HG02610 (cell line): ENCODE results near the gene ZNRF1.
A peak's percentile ranks its signal among the peaks of the same experiment; 100 is the strongest.
"Not testable (repeated sequence)": the region's sequence is repeated elsewhere in the genome, so short reads cannot be mapped to it uniquely, and the experiment has no call there.

Experiments
- ATAC-seq: cut with Tn5 transposase; IDR thresholded peaks from one replicate; pipeline ENCODE4 v1.9.1; 2021; ENCODE audit warnings: mild to moderate bottlenecking, moderate library complexity; ENCODE audit not compliant: unreplicated experiment

Gene ZNRF1

DNA sequence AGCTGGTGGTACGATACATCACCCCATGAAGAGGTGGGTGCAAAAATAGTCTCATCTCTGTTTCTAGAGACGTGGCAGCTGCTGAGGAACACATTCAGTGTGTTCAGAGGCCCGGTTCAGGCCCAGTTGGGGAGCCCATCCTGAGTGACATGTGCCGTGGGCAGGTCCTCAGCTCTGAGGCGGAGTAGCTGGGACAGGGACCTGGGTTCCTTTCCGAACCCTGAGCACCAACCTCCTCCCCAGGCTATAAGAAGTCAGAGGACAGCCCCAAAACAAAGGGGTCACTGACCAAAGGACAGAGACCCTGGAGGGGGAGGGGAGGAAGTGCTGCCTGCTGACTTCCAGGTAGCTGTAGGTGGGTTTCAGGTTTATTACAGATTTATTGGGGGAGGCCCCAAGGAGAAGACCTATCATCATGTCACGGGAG lies 112.7 kb downstream of the ZNRF1 start:
- ATAC-seq = peak; percentile 3

DNA sequence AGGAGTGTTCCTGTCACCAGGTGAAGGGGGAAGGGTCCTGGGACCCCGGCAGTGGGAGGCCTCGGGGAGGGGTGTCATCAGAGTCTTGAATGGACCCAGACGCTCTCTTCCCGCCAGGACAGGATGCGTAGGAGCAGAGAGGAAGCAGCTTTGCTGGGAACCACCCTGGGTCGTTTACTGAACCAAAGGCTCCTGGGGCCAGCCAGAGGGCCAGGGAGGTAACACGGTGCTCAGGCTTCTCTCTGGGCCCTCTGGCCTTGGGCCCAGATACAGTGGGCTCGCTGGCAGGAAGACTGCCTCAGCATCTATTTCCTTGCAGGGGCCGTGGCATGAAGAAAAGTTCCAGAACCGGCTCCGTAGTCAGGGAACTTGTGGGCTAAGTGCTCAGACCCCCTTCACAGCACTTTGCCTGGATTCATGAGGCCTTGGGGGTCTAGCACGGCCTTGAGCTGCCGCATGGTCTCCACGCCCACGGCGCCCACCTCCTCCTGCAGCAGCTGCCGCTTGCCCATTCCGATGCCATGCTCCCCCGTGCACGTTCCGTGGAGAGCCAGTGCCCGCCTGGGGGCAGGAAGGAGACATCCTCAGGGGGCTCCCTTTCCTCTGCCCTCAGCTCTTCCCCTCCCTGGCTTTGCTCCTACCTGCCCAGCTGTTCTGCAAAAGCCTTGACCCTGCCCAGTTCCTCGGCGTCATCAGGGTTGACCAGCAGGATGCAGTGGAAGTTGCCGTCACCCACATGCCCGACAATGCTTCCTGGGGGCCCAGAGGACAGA lies 113.3 kb downstream of the ZNRF1 start:
- no peak for ATAC-seq

DNA sequence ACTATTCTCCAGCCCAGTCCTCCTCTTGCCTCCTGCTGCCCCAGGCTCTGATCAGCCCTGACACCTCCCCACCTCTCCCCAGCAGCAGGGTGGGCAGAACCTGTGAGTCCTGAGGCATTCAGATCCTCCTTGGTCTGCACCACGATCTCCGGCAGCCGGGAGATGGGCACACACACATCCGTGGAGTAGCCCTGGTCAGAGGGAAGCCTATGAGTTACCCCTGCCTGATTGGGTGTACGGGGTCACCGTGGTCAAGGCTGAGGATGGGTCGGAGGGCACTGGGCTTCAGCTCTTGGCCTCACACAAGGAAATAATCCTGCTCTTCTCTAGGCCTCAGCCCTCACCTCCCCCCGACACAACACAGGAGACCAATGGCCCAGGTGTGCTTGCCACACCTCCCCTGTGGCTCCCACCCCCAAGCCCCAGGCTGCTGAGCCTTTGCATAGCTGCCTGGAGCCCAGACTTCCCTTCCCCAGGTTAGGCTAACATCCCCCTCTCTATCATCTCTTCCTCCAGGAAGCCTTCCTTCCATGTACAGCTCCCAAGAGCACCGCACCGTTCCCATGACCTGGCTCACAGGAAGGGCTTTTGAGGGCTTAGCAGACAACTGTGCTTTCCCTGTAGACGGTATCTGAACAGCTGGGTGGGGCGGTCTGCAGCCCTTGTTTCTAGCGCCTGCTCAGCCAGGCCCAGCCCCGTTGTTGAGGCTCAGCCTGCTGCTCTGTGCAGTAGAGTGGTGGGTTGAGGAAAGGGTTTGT lies 114.1 kb downstream of the ZNRF1 start:
- ATAC-seq = no peak

DNA sequence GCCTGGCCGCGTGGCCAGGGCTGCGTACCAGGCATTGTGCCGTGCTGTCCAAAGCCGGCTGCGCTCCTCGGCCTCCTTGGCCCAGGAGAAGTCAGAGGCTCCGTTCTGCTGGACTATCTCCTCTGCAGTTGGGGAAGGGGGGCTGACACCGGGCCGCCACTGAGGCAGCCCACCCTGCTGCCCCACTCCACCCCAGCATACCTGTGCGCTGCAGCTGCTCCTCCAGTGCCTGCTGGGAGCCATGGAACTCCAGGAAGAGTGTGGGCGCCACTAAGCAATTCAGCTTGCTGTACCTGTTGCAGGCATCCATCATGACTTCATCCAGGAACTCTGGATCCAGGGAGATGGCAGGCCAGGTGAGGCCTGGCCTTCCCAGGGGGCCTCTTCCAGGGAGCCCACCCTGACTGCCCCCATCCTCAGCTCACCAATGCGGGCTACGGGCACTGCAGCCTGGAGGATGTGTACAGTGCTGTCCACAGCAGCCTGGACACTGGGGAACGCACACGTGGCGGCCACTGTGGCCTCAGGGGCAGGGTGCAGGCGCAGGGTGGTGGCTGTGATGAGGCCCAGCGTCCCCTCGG lies 114.8 kb downstream of the ZNRF1 start:
- ATAC-seq = no peak

DNA sequence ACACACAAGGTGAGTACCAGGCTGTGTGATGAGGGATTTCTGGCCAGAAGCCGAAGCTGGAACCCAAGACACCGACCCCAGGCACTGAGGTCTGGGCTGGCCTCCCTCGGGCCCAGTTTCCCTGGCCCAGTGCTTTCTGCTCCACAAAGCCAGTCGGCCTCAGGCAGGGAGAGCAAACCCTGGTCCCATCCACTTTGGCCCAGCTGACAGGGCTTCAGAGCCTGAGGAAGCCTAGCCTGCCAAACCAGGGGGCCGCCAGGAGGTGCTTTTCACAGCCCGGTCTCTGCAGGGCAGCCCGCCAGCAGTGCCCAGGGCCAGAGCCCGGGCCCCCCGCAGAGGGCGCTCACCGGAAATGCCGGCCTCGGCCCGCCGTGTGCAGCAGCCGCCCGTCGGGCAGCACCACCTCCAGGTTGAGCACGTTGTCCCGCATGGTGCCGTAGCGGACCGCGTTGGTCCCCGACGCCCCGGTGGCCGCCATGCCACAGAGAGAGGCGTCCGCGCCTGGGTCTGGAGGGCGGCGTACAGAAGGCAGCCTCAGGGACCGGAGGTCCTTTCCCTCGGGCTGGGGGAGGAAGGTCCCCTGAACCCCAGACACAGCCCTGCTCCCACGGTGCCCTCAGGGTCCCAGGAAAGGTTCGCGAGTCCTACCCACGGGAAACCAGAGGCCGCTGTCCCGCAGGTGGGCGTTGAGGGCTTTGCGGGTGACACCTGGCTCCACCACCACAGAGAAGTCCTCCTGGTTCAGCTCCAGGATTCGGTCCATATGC lies 115.5 kb downstream of the ZNRF1 start:
- no peak for ATAC-seq

DNA sequence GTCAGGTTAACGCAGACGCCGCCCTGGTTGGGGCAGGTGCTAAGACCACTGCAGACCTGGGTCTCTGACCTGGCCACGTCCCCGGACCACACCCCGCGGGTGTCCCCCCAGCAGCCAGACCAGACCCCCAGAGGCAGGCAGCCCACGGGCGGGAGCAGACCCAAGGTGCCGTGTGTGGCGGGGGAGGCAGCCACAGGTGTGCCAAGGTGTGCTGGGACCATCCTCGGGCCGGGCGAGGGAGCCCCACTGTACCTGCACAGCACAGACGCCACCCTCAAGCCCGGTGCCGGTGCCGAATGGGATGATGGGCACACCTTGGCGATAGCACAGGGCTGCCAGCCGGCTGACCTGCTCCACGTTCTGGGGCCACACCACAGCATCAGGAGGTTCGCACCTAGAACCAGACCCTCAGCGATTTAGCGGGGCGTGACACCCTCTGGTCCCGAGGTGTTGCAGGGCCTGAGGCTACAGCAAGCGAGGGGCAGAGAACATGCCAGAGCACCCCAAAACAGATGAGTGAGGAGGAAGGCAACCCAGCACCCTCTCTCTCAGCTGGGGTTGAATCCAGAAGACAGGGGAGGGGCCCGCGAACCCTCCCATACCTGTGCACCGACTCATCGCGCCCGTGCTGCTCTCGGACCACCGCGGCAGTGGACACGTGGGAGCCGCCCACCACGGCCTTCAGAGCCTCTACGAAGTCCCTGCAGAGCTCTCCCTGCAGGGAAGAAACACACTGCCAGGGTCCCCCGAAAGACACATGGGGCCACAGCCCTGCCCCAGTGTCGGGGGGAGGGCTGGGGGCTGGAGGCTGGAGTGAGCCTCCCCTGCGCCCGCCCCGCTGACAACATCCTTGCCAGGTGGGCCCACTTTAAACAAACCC lies 116.4 kb downstream of the ZNRF1 start:
- no peak for ATAC-seq

DNA sequence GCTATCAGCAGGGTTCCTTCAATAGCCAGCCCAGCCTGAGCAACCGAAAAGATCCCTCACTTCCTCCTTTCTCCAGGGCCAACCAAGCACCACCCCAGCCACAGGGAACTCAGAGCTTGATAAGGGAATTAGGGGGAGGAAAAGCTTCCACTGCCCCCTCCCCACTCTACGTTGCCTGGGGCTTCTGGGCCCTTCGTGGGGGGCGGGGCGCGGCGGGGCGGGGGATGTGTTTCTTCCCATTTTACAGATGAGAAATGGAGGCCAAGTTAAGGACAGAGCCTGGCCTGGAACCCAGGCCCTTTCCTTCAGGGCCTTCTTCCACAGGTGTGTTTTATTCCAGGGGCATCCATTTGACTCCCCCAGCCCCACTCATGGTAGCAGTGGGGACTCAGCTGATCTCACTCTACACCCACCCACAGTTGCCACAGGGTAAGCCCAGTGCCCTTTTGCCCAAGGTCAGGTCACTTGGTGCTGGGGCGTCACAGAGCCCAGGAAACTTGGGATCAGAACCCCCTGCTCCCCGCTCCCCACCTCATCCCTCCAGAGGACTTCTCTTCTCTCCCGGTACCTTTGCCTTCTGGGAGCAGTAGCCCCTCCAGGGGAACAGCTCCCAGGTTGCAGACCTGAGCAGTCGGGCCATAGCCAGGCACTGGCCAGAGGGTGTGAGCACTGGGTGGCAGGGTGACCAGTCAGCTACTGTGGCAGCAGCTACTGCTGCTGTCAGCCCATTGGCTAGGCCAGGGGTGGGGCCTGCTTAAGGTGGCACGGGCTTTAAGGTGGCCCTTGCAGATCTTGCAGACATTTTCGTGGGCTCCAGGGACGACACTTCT lies 117.5 kb downstream of the ZNRF1 start, which contains the start of gene LDHD:
Gene LDHD, minus strand, starts transcription at position 700 of the 830 bp plus-strand sequence. Its CDS starts 60 bp downstream, at position 640.
- ATAC-seq = no peak

DNA sequence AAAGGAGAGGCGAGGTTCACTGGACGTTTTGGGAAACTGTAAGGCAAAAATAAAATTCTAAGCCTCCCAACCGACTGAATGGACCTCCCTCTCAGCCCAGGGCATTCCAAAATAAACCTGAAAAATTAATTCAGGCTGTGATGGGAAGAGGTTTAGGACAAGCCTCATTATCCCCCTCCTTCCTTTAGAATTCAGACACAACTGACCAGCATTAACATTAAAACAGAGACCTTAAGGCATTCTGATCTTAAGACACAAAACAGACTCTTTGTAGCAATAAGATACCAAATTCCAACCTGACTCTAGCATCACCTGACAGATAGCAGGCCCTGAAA lies 118.1 kb downstream of the ZNRF1 start:
- ATAC-seq = no peak

DNA sequence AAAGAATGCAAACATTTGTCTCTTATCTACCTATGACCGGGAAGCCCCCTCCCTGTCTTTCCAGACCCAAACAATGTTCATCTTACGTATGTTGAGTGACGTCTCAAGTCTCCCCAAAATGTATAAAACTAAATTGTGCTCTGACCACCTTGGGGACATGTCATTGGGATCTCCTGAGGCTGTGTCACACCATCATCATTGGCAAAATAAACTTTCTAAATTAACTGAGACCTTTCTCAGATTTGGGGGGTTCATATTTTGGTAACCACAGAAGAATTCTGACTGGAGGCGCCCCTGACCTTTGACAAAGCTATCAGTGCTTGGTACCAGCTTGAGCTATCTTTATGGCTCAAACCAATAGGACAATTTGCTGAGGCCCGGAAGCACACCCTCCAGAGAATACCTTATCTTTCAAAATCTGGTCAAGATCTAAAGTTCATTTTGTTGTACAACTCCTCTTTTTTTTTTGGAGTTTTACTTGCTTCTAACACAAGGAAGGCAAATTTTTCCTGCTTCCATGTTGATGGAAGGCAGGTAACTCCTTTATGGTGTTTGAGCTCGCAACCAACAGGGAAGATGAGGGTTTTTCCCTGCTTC lies 120.2 kb downstream of the ZNRF1 start:
- ATAC-seq = no peak

DNA sequence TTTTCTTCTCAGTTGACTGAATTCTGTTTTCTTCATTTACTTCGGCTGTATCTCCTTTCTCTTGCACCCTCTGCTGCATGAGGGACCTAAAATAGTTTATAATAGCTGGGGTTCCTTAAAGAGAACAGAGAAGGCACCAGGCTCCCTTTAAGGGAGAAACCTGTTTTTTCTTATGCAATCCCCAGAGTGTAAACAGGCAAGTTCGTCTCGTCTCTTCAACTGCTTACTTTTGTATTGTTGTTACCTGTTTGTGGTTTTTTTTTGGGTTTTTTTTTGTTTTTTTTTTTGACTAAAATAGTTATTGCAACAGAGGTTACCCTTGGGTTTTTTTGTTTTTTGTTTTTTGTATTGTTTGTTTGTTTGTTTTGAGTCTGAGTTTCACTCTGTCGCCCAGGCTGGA lies 121.4 kb downstream of the ZNRF1 start:
- no peak for ATAC-seq

DNA sequence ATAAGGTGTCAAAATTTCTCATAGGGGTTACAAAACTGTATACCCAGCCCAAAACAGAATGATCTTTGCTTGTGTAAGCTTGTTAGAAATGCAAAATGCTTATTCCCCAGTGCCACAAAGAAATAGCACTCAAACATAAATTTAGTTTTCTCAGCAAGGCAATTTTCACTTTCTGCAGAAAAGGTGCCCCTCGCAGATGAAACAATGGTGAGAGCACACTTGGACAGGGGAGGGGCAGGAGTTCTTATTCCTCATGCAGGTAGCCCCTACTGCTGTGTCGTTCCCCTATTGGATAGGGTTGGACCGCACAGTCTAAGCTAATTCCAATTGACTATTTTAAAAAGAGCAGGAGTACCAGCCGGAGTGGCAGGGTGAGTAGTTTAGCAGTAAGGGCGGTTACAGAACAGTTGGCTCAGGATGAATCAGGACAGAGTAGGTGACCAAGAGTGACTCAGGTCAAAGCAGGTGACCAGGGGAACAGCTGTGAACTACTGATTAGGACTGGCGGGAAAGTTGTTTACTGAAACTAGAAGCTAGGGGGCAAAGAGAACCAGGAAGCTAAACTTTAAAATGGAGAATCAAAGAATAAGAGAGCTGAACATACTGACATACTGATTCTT lies 123.2 kb downstream of the ZNRF1 start:
- no peak for ATAC-seq

DNA sequence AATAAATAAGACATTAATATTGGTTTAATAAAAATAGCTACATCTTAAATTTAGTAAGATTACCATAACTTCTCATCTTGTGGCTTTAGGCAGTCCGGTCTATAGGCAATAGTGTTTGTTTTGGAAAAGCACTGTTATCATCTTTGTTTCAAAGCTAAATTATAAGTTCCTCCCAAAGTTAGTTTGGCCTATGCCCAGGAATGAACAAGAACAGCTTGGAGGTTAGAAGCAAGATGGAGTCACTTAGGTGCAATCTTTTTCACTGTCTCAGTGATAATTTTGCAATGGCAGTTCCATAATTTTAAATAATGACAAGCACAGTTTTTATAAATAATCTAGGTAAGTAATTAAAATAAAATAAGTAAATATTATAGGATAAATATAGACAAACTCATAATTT lies 123.8 kb downstream of the ZNRF1 start:
- no peak for ATAC-seq

DNA sequence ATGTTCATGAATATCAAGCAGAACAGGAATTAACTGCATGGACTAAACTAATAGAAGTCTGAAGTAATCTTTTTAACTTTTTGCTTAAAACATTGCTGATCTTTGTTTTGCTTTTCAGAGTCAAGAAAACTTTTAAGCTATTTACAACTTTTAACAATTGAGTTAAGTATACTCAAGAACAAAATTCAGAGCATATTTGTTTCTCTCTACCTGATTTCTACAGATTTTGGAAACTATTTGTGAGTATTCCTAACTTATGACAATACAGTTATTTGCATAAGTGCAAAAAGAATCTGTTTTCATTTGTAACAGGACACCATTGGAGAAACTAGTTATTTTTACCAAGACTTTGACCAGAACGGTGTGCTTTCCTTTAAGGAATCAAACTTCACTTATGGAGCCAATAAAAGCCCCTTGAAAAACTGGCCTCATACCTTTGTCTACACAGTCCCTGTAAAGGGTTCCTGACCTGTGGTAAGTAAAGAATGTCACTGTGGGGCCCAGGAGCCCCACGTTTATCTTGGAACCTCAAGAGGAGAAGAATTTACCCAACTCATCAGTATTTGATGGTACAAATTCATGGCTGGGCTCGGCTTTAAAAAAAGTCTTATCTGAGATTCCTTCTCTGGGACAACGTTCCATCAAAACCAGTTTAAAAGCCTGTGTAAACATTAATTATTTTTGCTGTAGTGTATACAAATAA lies 129.0 kb downstream of the ZNRF1 start:
- ATAC-seq = no peak

DNA sequence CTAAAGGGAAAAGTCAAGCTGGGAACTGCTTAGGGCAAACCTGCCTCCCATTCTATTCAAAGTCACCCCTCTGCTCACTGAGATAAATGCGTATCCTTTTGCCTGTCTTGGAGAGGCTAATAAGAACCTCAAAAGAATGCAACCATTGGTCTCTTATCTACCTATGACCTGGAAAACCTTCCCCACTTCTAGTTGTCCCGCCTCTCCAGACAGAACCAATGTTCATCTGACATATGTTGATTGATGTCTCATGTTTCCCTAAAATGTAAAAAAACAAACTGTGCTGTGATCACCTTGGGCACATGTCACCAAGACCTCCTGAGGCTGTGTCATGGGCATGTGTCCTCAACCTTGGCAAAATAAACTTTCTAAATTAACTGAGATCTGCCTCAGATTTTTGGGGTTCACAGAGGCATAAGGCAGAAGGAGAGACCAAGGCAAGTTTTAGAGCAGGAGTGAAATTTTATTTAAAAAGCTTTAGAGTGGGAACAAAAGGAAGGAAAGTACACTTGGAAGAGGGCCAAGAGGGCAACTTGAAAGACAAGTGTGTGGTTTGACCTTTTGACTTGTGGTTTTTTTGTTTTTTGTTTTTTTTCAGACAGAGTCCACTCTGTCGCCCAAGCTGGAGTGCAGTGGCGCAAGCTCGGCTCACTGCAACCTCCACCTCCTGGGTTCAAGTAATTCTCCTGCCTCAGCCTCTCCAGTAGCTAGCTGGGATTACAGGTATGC lies 130.8 kb downstream of the ZNRF1 start:
- ATAC-seq = not testable (repeated sequence)

DNA sequence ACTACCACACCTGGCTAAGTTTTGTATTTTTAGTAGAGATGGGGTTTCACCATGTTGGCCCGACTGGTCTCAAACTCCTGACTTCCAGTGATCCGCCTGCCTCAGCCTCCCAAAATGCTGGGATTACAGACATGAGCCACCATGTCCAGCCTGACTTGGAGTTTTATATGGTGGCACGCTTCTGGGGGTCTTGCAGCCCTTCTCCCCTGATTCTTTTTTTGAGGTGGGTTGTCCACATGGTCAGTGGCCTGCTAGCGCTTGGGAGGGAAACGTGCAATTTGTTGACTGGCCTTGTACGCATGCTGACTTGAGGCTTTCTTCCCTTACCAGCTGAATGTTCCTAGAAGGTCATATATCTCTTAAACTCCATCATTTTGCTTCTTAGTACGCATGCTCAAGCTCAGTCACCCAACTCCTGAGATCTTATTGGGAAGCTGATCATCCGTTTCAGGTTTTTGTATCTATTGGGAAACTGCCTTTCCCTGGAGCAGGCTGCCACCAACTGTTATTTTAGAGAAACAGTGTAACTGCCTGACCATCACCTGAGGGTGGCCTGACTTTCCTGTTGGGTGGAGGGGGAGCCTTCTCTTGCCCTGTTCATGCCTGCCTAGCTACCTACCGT lies 131.4 kb downstream of the ZNRF1 start:
- ATAC-seq = no peak

DNA sequence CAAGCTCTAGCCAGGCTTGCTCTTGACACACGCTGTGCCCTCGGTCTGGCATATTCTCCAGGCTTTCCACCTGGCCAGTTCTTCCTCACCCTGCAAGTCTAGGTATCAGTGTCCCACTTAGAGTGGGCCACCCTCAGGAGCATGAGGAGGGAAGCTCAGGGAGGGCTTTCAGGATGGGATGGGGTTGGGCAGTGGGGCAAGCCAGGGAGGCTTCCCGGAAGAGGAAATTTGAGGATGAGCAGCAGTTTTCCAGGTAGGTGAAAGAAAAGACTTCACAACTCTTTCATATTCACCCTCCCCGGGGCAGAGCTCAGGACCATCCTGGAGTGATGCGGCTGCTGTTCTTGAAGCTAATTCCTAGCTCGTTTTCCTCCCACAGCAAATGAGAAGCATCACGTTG lies 132.3 kb downstream of the ZNRF1 start:
- no peak for ATAC-seq

DNA sequence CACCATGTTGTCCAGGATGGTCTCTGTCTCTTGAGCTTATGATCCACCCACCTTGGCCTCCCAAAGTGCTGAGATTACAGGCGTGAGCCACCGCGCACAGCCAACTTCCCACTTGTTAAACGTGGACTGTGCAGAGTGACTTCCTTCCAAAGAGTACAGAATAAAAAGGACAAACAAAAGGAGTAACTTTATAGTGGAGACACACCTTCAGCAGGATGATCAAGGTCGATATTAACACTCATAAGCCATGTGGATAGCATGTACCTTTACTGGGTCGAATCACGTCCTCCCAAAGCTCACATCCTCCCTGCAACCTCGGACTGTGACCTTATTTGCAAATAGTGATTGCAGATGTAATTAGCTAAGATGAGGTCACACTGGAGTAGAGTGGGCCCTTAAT lies 139.4 kb downstream of the ZNRF1 start:
- ATAC-seq = no peak
